HCT116 (cell line): ENCODE measurements around the gene CFAP46. TPM values are rescaled to one million over a fixed set of nuclear protein-coding genes. Genes with fewer than 3 reads are reported as not detected.

Experiments used
- ATAC-seq: fragments of 200-7000 bp; cut with Tn5 transposase; 2 replicates; pipeline ENCODE4 v1.9.1; 2020; ENCODE audit warnings: mild to moderate bottlenecking, moderate library complexity
- BruUV-seq: library from RNA; stranded (reverse); fragments of 400-500 nt; replicated peaks from 2 replicates; lab custom pipeline; 2021; lab: Mats Ljungman, UMichigan
- CTCF ChIA-PET: fragments of 300-600 bp; sonication (Branson Sonifier 250); formaldehyde crosslinking; loops from one replicate; lab custom pipeline; 2021; ENCODE audit warnings: antibody characterized with exemption; lab: Charles Lee
- POLR2A ChIA-PET: fragments of 300-600, 350-600 bp; sonication (Branson Sonifier 250); formaldehyde crosslinking; loops from one replicate; lab custom pipeline; 2021; ENCODE audit warnings: antibody characterized with exemption; lab: Charles Lee
- RAD21 ChIA-PET, 2 experiments: fragments of 300-600 bp; sonication (Branson Sonifier 250); formaldehyde crosslinking; loops; one replicate each; lab custom pipeline; 2023; ENCODE audit warnings: low total read pairs in 2 of 2; ENCODE audit not compliant: uncharacterized antibody in 2 of 2, unreplicated experiment in 2 of 2, low non-redundant PET in 1 of 2; lab: Charles Lee
- DNase-seq: peaks from one replicate; pipeline ENCODE4 v3.0.0-alpha.2; 2010; ENCODE audit warnings: low read depth, low spot score
- H2AFZ ChIP-seq: fragments of 200-600 bp; shearing (Covaris generic), sonication (generic); 2 replicates; pipeline ENCODE4 v1.6.1; 2017; ENCODE audit warnings: low read depth, mixed run types, mixed read lengths, antibody characterized with exemption, low read length; ENCODE audit not compliant: poor library complexity, severe bottlenecking
- H3K27ac ChIP-seq: 2 replicates; pipeline ENCODE4 v1.5.1; 2012; ENCODE audit warnings: low read depth, low read length
- H3K27me3 ChIP-seq: fragments of 200-600 bp; sonication (generic); 2 replicates; pipeline ENCODE4 v1.6.1; 2016; ENCODE audit warnings: mixed run types, low read length, mixed read lengths; ENCODE audit not compliant: insufficient read depth
- H3K36me3 ChIP-seq, 2 experiments: fragments of 200-500 bp in 1 of 2; fragments of 200-600 bp in 1 of 2; sonication (Bioruptor generic) in 1 of 2; sonication (generic) in 1 of 2; 2 replicates each; pipeline versions ENCODE4 v1.5.1 to v1.6.1; 2014 to 2016; ENCODE audit warnings: low read length in 2 of 2, inconsistent platforms in 1 of 2, mixed read lengths in 1 of 2, mixed run types in 1 of 2; ENCODE audit not compliant: insufficient read depth in 2 of 2, control insufficient read depth in 1 of 2
- H3K4me1 ChIP-seq, 2 experiments: fragments of 200-600 bp in 1 of 2; sonication (generic) in 1 of 2; 2 replicates each; pipeline versions ENCODE4 v1.5.1 to v1.6.1; 2012 to 2017; ENCODE audit warnings: low read length in 2 of 2, inconsistent platforms in 1 of 2, mild to moderate bottlenecking in 1 of 2, mixed read lengths in 1 of 2, mixed run types in 1 of 2, moderate library complexity in 1 of 2; ENCODE audit not compliant: insufficient read depth in 2 of 2, control insufficient read depth in 1 of 2
- H3K4me2 ChIP-seq: fragments of 200-600 bp; sonication (generic); 2 replicates; pipeline ENCODE4 v1.6.1; 2017; ENCODE audit warnings: mixed run types, low read length, mixed read lengths
- H3K4me3 ChIP-seq, 2 experiments: fragments of 200-600 bp in 1 of 2; sonication (generic) in 1 of 2; replicated peaks in 1 of 2; 2 replicates each; pipeline ENCODE4 v1.5.1; 2011 to 2016; ENCODE audit warnings: low read length in 2 of 2, control low read depth in 1 of 2, low read depth in 1 of 2, mild to moderate bottlenecking in 1 of 2, mixed read lengths in 1 of 2, mixed run types in 1 of 2
- H3K79me2 ChIP-seq: fragments of 200-600 bp; sonication (generic); 2 replicates; pipeline ENCODE4 v1.6.1; 2017; ENCODE audit warnings: mild to moderate bottlenecking, mixed run types, low read length, moderate library complexity, mixed read lengths; ENCODE audit not compliant: insufficient read depth
- H3K9ac ChIP-seq: fragments of 200-600 bp; sonication (generic); 2 replicates; pipeline ENCODE4 v1.6.1; 2016; ENCODE audit warnings: low read length, mixed read lengths
- H3K9me2 ChIP-seq: fragments of 200-600 bp; sonication (generic), shearing (Covaris generic); 2 replicates; pipeline ENCODE4 v1.6.1; 2017; ENCODE audit warnings: mixed run types, mild to moderate bottlenecking, moderate library complexity; ENCODE audit not compliant: insufficient read depth
- H3K9me3 ChIP-seq, 2 experiments: fragments of 200-500 bp in 1 of 2; fragments of 200-600 bp in 1 of 2; sonication (Bioruptor generic) in 1 of 2; sonication (generic) in 1 of 2; 2 replicates each; pipeline ENCODE4 v1.6.1; 2014 to 2017; ENCODE audit warnings: low read length in 2 of 2, mixed read lengths in 2 of 2, inconsistent platforms in 1 of 2, low read depth in 1 of 2, mild to moderate bottlenecking in 1 of 2, mixed run types in 1 of 2, moderate library complexity in 1 of 2; ENCODE audit not compliant: control insufficient read depth in 1 of 2, insufficient read depth in 1 of 2
- H4K20me1 ChIP-seq: fragments of 200-600 bp; sonication (generic), shearing (Covaris generic); 2 replicates; pipeline ENCODE4 v1.6.1; 2017; ENCODE audit warnings: mixed run types, mild to moderate bottlenecking, moderate library complexity; ENCODE audit not compliant: insufficient read depth
- CBX3 ChIP-seq: IDR thresholded peaks from 2 replicates; pipeline ENCODE4 v1.6.1; 2012; ENCODE audit warnings: low read depth
- CEBPB ChIP-seq: IDR thresholded peaks from 2 replicates; pipeline ENCODE4 v1.6.1; 2012; ENCODE audit warnings: low read depth
- CTCF ChIP-seq, 3 experiments: fragments of 200-600 bp in 1 of 3; sonication (generic) in 1 of 3; IDR thresholded peaks in 2 of 3; conservative IDR thresholded peaks in 1 of 3; 2 replicates each; pipeline ENCODE4 v1.5.1; 2012 to 2017; ENCODE audit warnings: low read depth in 2 of 3, low read length in 2 of 3, antibody characterized with exemption in 1 of 3, borderline replicate concordance in 1 of 3, control low read depth in 1 of 3, mild to moderate bottlenecking in 1 of 3, mixed read lengths in 1 of 3, mixed run types in 1 of 3, moderate library complexity in 1 of 3; ENCODE audit not compliant: insufficient read depth in 1 of 3
- EZH2 ChIP-seq: fragments of 200-600 bp; sonication (generic); IDR thresholded peaks from 2 replicates; pipeline ENCODE4 v1.6.1; 2017; ENCODE audit warnings: antibody characterized with exemption, mixed run types
- EZH2phosphoT487 ChIP-seq: fragments of 200-600 bp; IDR thresholded peaks from 2 replicates; pipeline ENCODE4 v1.6.1; 2018; ENCODE audit warnings: antibody characterized with exemption, borderline replicate concordance
- FOSL1 ChIP-seq: IDR thresholded peaks from 2 replicates; pipeline ENCODE4 v1.6.1; 2012; ENCODE audit warnings: low read depth
- MAX ChIP-seq: IDR thresholded peaks from 2 replicates; pipeline ENCODE4 v1.6.1; 2012
- REST ChIP-seq: IDR thresholded peaks from 2 replicates; pipeline ENCODE4 v1.6.1; 2012; ENCODE audit warnings: low read depth
- SIN3A ChIP-seq: IDR thresholded peaks from 2 replicates; pipeline ENCODE4 v1.6.1; 2012; ENCODE audit warnings: low read depth
- TCF7L2 ChIP-seq: IDR thresholded peaks from 2 replicates; pipeline ENCODE4 v1.7.0; 2011; ENCODE audit warnings: borderline replicate concordance, inconsistent platforms; ENCODE audit not compliant: insufficient read depth, insufficient read length; ENCODE audit errors: extremely low read depth
- YY1 ChIP-seq: IDR thresholded peaks from 2 replicates; pipeline ENCODE4 v1.6.1; 2011; ENCODE audit warnings: low read length, low read depth, moderate library complexity, mild to moderate bottlenecking; ENCODE audit not compliant: insufficient replicate concordance; ENCODE audit errors: extremely low read depth
- ZBTB33 ChIP-seq: IDR thresholded peaks from 2 replicates; pipeline ENCODE4 v1.6.1; 2011; ENCODE audit warnings: mild to moderate bottlenecking, low read length, moderate library complexity; ENCODE audit not compliant: insufficient replicate concordance; ENCODE audit errors: extremely low read depth
- ZNF274 ChIP-seq: fragments of 200-500 bp; sonication (Bioruptor generic); IDR thresholded peaks from 2 replicates; pipeline ENCODE4 v1.6.1; 2014; ENCODE audit warnings: mild to moderate bottlenecking, low read depth, low read length, inconsistent platforms
- intact Hi-C: fragments of 100-400 bp; cut with micrococcal nuclease; formaldehyde crosslinking; loops from 2 replicates; pipeline ENCODE4 v1.10.0; 2022
- total RNA-seq: library from RNA; stranded (reverse); gene quantifications from one replicate; pipeline ENCODE4 v1.2.1, GENCODE V29; 2021; ENCODE audit not compliant: unreplicated experiment

The CFAP46 gene
- total RNA-seq, 1 experiment from 2014 or later: 1.4 TPM

- TF ChIP-seq ZNF274: no peak
- TF ChIP-seq, all 23 proteins: peak for 0
Observed at GRCh38 chr10:132774902-132775863, 167.2 kb downstream of the CFAP46 start (continued).

GRCh38 chr10:132774181-132774901, 168.0 kb downstream of the CFAP46 start:
- Histone ChIP-seq H3K9ac (no peak overlapping the region), H3K9me2 (no peaks in the 10 kb centered on the region), H2AFZ (no peak overlapping the region), H3K27me3 (no peaks in the 10 kb centered on the region), H3K4me3 (no peak overlapping the region), H3K27ac (no peak overlapping the region; the same call in 1 of the 2 replicates), H3K4me2 (no peak overlapping the region), H3K4me1 (0 out of 4 replicates have a peak, but pooled peaks cover 0 to 3% of the 10 kb centered on the region in 2 experiments), H3K9me3 (no peaks in the 10 kb centered on the region), H3K79me2 (no peaks in the 10 kb centered on the region), H4K20me1 (no peaks in the 10 kb centered on the region), H3K36me3 (no peaks in the 10 kb centered on the region)
- no TSS peak for BruUV-seq
- DNase-seq: no peak
- intact Hi-C loops: no loop called here
- POLR2A ChIA-PET: no interaction called here
- CTCF ChIA-PET: no interaction called here
- RAD21 ChIA-PET: no interaction called here
- ATAC-seq: no peak
- TF ChIP-seq TCF7L2 (no peak), ZBTB33 (no peak), CBX3 (no peak), YY1 (no peak), MAX (no peak), CTCF (IDR thresholded peaks at IDR 0.05 in 2 of 3, conservative IDR thresholded peaks at IDR 0.05 in 1 of 3; ENCODE audit: borderline replicate concordance in 1 of 3, insufficient read depth in 1 of 3, low read depth in 2 of 3, low read length in 2 of 3) (no peak), SIN3A (no peak), ZNF274 (no peak), FOSL1 (no peak), CEBPB (no peak), EZH2 (no peak), EZH2phosphoT487 (no peak), REST (no peak)
